ENCODE measurements around the gene ERP44. TPM values are rescaled to one million over a fixed set of nuclear protein-coding genes. Genes with fewer than 3 reads are reported as not detected.

The ERP44 gene
- total RNA-seq, 1 donor from 2014 or later, result 18.3 TPM

- Mint-ChIP-seq H3K9me3 (peaks cover 11% of the 10 kb centered on the region), H3K36me3 (peaks cover 25% of the 10 kb centered on the region), H3K27me3 (ENCODE audit: low read depth) (no peaks in the 10 kb centered on the region), H3K4me3 (no peak overlapping the region), H3K27ac (no peak overlapping the region), H3K4me1 (no peaks in the 10 kb centered on the region)
- no peak for DNase-seq (ENCODE audit: low spot score in 2 of 2, unreplicated experiment in 2 of 2)
- TF ChIP-seq CTCF (IDR thresholded peaks at IDR 0.05; ENCODE audit: unreplicated experiment), result no peak
These were observed 32.4 kb upstream of the ERP44 start for GRCh38 chr9:100131216-100131615.

- peaks cover 30% of the 10 kb centered on the region for H3K36me3 Mint-ChIP-seq
- no peak overlapping the region for H3K4me3 Mint-ChIP-seq
- peaks cover 11% of the 10 kb centered on the region for H3K9me3 Mint-ChIP-seq
- H3K27ac Mint-ChIP-seq, result no peak overlapping the region
- no peaks in the 10 kb centered on the region for H3K27me3 Mint-ChIP-seq (ENCODE audit: low read depth)
- TF ChIP-seq CTCF (IDR thresholded peaks at IDR 0.05; ENCODE audit: unreplicated experiment), result no peak
- no peak for DNase-seq (ENCODE audit: low spot score in 2 of 2, unreplicated experiment in 2 of 2)
- H3K4me1 Mint-ChIP-seq, result no peaks in the 10 kb centered on the region
These were observed 31.0 kb upstream of the ERP44 start for GRCh38 chr9:100129772-100130171.

GRCh38 chr9:100126423-100126822 lies 27.6 kb upstream of the ERP44 start:
- Mint-ChIP-seq H3K36me3 (peaks cover 22% of the 10 kb centered on the region), H3K27ac (no peak overlapping the region), H3K27me3 (ENCODE audit: low read depth) (no peaks in the 10 kb centered on the region), H3K4me1 (no peaks in the 10 kb centered on the region), H3K9me3 (peaks cover 8% of the 10 kb centered on the region), H3K4me3 (no peak overlapping the region)
- TF ChIP-seq CTCF (IDR thresholded peaks at IDR 0.05; ENCODE audit: unreplicated experiment), result no peak
- DNase-seq (ENCODE audit: low spot score in 2 of 2, unreplicated experiment in 2 of 2), result no peak

- H3K9me3 Mint-ChIP-seq, result peaks cover 9% of the 10 kb centered on the region
- no peak overlapping the region for H3K27ac Mint-ChIP-seq
- peaks cover 27% of the 10 kb centered on the region for H3K36me3 Mint-ChIP-seq
- no peaks in the 10 kb centered on the region for H3K4me1 Mint-ChIP-seq
- H3K4me3 Mint-ChIP-seq, result no peak overlapping the region
- TF ChIP-seq CTCF (IDR thresholded peaks at IDR 0.05; ENCODE audit: unreplicated experiment), result no peak
- no peak for DNase-seq (ENCODE audit: low spot score in 2 of 2, unreplicated experiment in 2 of 2)
- H3K27me3 Mint-ChIP-seq (ENCODE audit: low read depth), result no peaks in the 10 kb centered on the region
These were observed 27.1 kb upstream of the ERP44 start for GRCh38 chr9:100125910-100126309.

- Mint-ChIP-seq H3K4me1 (no peaks in the 10 kb centered on the region), H3K27me3 (ENCODE audit: low read depth) (no peaks in the 10 kb centered on the region), H3K27ac (no peak overlapping the region), H3K36me3 (peaks cover 33% of the 10 kb centered on the region), H3K4me3 (no peak overlapping the region), H3K9me3 (peaks cover 9% of the 10 kb centered on the region)
- no peak for TF ChIP-seq CTCF (IDR thresholded peaks at IDR 0.05; ENCODE audit: unreplicated experiment)
- no peak for DNase-seq (ENCODE audit: low spot score in 2 of 2, unreplicated experiment in 2 of 2)
These were observed 26.4 kb upstream of the ERP44 start for GRCh38 chr9:100125236-100125635.

GRCh38 chr9:100120286-100120685 lies 21.5 kb upstream of the ERP44 start:
- H3K27ac Mint-ChIP-seq, result no peak overlapping the region
- TF ChIP-seq CTCF (IDR thresholded peaks at IDR 0.05; ENCODE audit: unreplicated experiment), result no peak

More at GRCh38 chr9:100120286-100120685, 21.5 kb upstream of the ERP44 start:
- Mint-ChIP-seq H3K4me1 (no peaks in the 10 kb centered on the region), H3K27me3 (ENCODE audit: low read depth) (no peaks in the 10 kb centered on the region), H3K9me3 (peaks cover 9% of the 10 kb centered on the region), H3K4me3 (no peak overlapping the region), H3K36me3 (peaks cover 36% of the 10 kb centered on the region)
- DNase-seq (ENCODE audit: low spot score in 2 of 2, unreplicated experiment in 2 of 2), result no peak
